ENCODE measurements around the gene SURF2. TPM values are rescaled to one million over a fixed set of nuclear protein-coding genes. Genes with fewer than 3 reads are reported as not detected.

The SURF2 gene
- total RNA-seq, 2 donors from 2014 or later, result 16.4 to 57.6 TPM

- H3K27ac ChIP-seq, result no peak overlapping the region
- H3K36me3 ChIP-seq, result no peaks in the 10 kb centered on the region
- DNase-seq (ENCODE audit: low spot score), result no peak
- peaks cover 31% of the 10 kb centered on the region for H3K4me1 ChIP-seq (replicated peaks)
- no peaks in the 10 kb centered on the region for H3K27me3 ChIP-seq (replicated peaks; ENCODE audit: insufficient read depth)
- H3K9me3 ChIP-seq, result no peaks in the 10 kb centered on the region
- intact Hi-C loops (cut with DNase I), result loop anchor here (10.0 kb wide), 1 partner anchor 425 kb away; the partner anchor contains the start of gene TSC1
- no peak overlapping the region for H3K4me3 ChIP-seq
- WGBS, result 80% methylated on average over 7 of the region's 7 CpGs
- no peak for TF ChIP-seq POLR2A (IDR thresholded peaks at IDR 0.05)
- TF ChIP-seq CTCF (IDR thresholded peaks at IDR 0.05), result no peak
Measured at GRCh38 chr9:133369933-133370332, 13.6 kb downstream of the SURF2 start.

GRCh38 chr9:133370685-133371084 is 14.3 kb downstream of the SURF2 start:
- Histone ChIP-seq H3K36me3 (no peaks in the 10 kb centered on the region), H3K27ac (no peak overlapping the region)

GRCh38 chr9:133371261-133371711 is 14.9 kb downstream of the SURF2 start:
- no peaks in the 10 kb centered on the region for H3K36me3 ChIP-seq
- H3K27me3 ChIP-seq (replicated peaks; ENCODE audit: insufficient read depth), result no peaks in the 10 kb centered on the region
- H3K27ac ChIP-seq, result no peak overlapping the region
- DNase-seq (ENCODE audit: low spot score), result no peak
- WGBS, result 55% methylated on average over 12 of the region's 12 CpGs
- H3K4me1 ChIP-seq (replicated peaks), result peaks cover 24% of the 10 kb centered on the region
- TF ChIP-seq CTCF (IDR thresholded peaks at IDR 0.05) (no peak), POLR2A (IDR thresholded peaks at IDR 0.05) (no peak), POLR2AphosphoS5 (IDR thresholded peaks at IDR 0.05) (no peak)
- H3K4me3 ChIP-seq, result no peak overlapping the region
- no peaks in the 10 kb centered on the region for H3K9me3 ChIP-seq
- intact Hi-C loops (cut with DNase I), result loop anchor here (10.0 kb wide), 1 partner anchor 426 kb away; the partner anchor contains the start of gene TSC1

More at GRCh38 chr9:133370685-133371084, 14.3 kb downstream of the SURF2 start:
- TF ChIP-seq POLR2A (IDR thresholded peaks at IDR 0.05) (no peak), CTCF (IDR thresholded peaks at IDR 0.05) (no peak), POLR2AphosphoS5 (IDR thresholded peaks at IDR 0.05) (no peak)
- Histone ChIP-seq H3K4me1 (replicated peaks) (peaks cover 24% of the 10 kb centered on the region), H3K27me3 (replicated peaks; ENCODE audit: insufficient read depth) (no peaks in the 10 kb centered on the region), H3K4me3 (no peak overlapping the region), H3K9me3 (no peaks in the 10 kb centered on the region)
- DNase-seq (ENCODE audit: low spot score), result no peak
- 58% methylated on average over 8 of the region's 9 CpGs for WGBS
- intact Hi-C loops (cut with DNase I), result loop anchor here (10.0 kb wide), 1 partner anchor 426 kb away; the partner anchor contains the start of gene TSC1

GRCh38 chr9:133372144-133372543 is 15.8 kb downstream of the SURF2 start:
- H3K27ac ChIP-seq, result peak overlapping the region in 1 of 2 donors; percentile 3
- peaks cover 21% of the 10 kb centered on the region for H3K4me1 ChIP-seq (replicated peaks)
- H3K9me3 ChIP-seq, result no peaks in the 10 kb centered on the region
- H3K27me3 ChIP-seq (replicated peaks; ENCODE audit: insufficient read depth), result no peaks in the 10 kb centered on the region
- H3K4me3 ChIP-seq, result no peak overlapping the region
- intact Hi-C loops (cut with DNase I), result loop anchor here (10.0 kb wide), 1 partner anchor 427 kb away; the partner anchor contains the start of gene TSC1
- WGBS, result 61% methylated on average over 7 of the region's 7 CpGs
- no peak for TF ChIP-seq POLR2AphosphoS5 (IDR thresholded peaks at IDR 0.05)
- no peak for TF ChIP-seq POLR2A (IDR thresholded peaks at IDR 0.05)
- TF ChIP-seq CTCF (IDR thresholded peaks at IDR 0.05), result no peak
- DNase-seq (ENCODE audit: low spot score), result no peak
- H3K36me3 ChIP-seq, result no peaks in the 10 kb centered on the region

- Histone ChIP-seq H3K36me3 (no peaks in the 10 kb centered on the region), H3K4me3 (peak overlapping the region; percentile 99), H3K9me3 (no peaks in the 10 kb centered on the region), H3K27ac (peak overlapping the region; percentile 86 to 90), H3K4me1 (replicated peaks) (peaks cover 15% of the 10 kb centered on the region), H3K27me3 (replicated peaks; ENCODE audit: insufficient read depth) (no peaks in the 10 kb centered on the region)
- intact Hi-C loops (cut with DNase I), result loop anchor here (10.0 kb wide), 1 partner anchor 430 kb away; the partner anchor contains the start of gene TSC1
- WGBS, result 11% methylated on average over 12 of the region's 12 CpGs
- TF ChIP-seq POLR2A (IDR thresholded peaks at IDR 0.05), result no peak
- TF ChIP-seq POLR2AphosphoS5 (IDR thresholded peaks at IDR 0.05), result no peak
- TF ChIP-seq CTCF (IDR thresholded peaks at IDR 0.05), result no peak
- no peak for DNase-seq (ENCODE audit: low spot score)
Measured at GRCh38 chr9:133374612-133375115, 18.3 kb downstream of the SURF2 start.
